Measurements from ENCODE around the gene ARHGEF28. TPM values are rescaled to one million over a fixed set of nuclear protein-coding genes. Genes with fewer than 3 reads are reported as not detected.
A peak's percentile ranks its signal among the peaks of the same experiment; 100 is the strongest.

ARHGEF28 gene
- total and polyA plus RNA-seq, 2 of the 13 experiments (the other 11 are each of a cell fraction or from before 2014, with no cell fraction given), result 17.4 to 34.1 TPM

DNA sequence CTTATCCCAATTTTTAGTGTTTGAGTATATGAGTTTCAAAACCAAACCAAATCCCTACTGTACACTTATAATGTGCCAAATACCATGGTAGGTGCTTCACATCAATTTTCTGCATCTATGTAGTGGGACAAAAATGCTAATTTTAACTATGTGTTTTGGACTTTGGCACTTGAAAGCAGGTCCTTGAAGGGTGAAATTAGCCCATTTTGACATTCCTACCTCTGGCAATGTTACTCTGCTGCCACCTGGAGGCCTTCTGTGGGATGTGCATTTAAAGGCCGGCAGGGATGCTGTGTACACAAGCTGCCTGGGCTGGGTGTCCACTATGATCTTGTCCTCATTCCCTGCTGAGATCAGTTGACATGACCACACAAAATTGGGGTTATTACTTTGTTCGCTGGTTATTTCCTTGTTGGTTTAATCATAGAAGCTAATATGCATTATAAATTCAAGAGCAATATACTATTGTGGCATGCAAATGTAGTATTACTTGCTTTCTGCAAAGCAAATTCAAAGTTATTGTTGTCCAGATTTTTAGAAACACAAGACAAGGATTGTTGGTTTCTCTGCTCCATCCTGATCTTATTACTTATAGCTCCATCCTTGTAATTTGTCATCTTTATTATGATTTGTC lies 166.8 kb downstream of the ARHGEF28 start (continued):
- no peak for TF ChIP-seq ZNF501 (CRISPR knock-in tag; IDR thresholded peaks at IDR 0.05)
- TF ChIP-seq PTBP1 (IDR thresholded peaks at IDR 0.05; ENCODE audit: low read depth, low read length, poor library complexity, severe bottlenecking), result no peak
- TF ChIP-seq GZF1 (CRISPR knock-in tag; IDR thresholded peaks at IDR 0.05), result no peak
- TF ChIP-seq MTF2 (CRISPR knock-in tag; IDR thresholded peaks at IDR 0.05; ENCODE audit: borderline replicate concordance), result no peak
- TF ChIP-seq, protein P1, sequence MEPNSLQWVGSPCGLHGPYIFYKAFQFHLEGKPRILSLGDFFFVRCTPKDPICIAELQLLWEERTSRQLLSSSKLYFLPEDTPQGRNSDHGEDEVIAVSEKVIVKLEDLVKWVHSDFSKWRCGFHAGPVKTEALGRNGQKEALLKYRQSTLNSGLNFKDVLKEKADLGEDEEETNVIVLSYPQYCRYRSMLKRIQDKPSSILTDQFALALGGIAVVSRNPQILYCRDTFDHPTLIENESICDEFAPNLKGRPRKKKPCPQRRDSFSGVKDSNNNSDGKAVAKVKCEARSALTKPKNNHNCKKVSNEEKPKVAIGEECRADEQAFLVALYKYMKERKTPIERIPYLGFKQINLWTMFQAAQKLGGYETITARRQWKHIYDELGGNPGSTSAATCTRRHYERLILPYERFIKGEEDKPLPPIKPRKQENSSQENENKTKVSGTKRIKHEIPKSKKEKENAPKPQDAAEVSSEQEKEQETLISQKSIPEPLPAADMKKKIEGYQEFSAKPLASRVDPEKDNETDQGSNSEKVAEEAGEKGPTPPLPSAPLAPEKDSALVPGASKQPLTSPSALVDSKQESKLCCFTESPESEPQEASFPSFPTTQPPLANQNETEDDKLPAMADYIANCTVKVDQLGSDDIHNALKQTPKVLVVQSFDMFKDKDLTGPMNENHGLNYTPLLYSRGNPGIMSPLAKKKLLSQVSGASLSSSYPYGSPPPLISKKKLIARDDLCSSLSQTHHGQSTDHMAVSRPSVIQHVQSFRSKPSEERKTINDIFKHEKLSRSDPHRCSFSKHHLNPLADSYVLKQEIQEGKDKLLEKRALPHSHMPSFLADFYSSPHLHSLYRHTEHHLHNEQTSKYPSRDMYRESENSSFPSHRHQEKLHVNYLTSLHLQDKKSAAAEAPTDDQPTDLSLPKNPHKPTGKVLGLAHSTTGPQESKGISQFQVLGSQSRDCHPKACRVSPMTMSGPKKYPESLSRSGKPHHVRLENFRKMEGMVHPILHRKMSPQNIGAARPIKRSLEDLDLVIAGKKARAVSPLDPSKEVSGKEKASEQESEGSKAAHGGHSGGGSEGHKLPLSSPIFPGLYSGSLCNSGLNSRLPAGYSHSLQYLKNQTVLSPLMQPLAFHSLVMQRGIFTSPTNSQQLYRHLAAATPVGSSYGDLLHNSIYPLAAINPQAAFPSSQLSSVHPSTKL (CRISPR knock-in tag; IDR thresholded peaks at IDR 0.05), result peak; percentile 76
- no peak for TF ChIP-seq SUZ12 (IDR thresholded peaks at IDR 0.05; ENCODE audit: low read depth, low read length)
- TF ChIP-seq DNMT3B (CRISPR knock-in tag; conservative IDR thresholded peaks at IDR 0.05), result peak; percentile 62; the same call in 1 of the 2 replicates
- TF ChIP-seq ELF4 (CRISPR knock-in tag; IDR thresholded peaks at IDR 0.05; ENCODE audit: borderline replicate concordance), result no peak
- no peak for TF ChIP-seq ZNF878 (CRISPR knock-in tag; IDR thresholded peaks at IDR 0.05)
- TF ChIP-seq, protein P2, sequence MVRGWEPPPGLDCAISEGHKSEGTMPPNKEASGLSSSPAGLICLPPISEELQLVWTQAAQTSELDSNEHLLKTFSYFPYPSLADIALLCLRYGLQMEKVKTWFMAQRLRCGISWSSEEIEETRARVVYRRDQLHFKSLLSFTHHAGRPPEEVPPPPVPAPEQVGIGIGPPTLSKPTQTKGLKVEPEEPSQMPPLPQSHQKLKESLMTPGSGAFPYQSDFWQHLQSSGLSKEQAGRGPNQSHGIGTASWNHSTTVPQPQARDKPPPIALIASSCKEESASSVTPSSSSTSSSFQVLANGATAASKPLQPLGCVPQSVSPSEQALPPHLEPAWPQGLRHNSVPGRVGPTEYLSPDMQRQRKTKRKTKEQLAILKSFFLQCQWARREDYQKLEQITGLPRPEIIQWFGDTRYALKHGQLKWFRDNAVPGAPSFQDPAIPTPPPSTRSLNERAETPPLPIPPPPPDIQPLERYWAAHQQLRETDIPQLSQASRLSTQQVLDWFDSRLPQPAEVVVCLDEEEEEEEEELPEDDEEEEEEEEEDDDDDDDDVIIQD (CRISPR knock-in tag; IDR thresholded peaks at IDR 0.05; ENCODE audit: low read depth), result peak; percentile 39; the same call in 1 of the 2 replicates
- no peak for TF ChIP-seq ZNF660 (CRISPR knock-in tag; IDR thresholded peaks at IDR 0.05; ENCODE audit: borderline replicate concordance, low read depth)
- TF ChIP-seq, protein P3, sequence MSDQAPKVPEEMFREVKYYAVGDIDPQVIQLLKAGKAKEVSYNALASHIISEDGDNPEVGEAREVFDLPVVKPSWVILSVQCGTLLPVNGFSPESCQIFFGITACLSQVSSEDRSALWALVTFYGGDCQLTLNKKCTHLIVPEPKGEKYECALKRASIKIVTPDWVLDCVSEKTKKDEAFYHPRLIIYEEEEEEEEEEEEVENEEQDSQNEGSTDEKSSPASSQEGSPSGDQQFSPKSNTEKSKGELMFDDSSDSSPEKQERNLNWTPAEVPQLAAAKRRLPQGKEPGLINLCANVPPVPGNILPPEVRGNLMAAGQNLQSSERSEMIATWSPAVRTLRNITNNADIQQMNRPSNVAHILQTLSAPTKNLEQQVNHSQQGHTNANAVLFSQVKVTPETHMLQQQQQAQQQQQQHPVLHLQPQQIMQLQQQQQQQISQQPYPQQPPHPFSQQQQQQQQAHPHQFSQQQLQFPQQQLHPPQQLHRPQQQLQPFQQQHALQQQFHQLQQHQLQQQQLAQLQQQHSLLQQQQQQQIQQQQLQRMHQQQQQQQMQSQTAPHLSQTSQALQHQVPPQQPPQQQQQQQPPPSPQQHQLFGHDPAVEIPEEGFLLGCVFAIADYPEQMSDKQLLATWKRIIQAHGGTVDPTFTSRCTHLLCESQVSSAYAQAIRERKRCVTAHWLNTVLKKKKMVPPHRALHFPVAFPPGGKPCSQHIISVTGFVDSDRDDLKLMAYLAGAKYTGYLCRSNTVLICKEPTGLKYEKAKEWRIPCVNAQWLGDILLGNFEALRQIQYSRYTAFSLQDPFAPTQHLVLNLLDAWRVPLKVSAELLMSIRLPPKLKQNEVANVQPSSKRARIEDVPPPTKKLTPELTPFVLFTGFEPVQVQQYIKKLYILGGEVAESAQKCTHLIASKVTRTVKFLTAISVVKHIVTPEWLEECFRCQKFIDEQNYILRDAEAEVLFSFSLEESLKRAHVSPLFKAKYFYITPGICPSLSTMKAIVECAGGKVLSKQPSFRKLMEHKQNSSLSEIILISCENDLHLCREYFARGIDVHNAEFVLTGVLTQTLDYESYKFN (CRISPR knock-in tag; conservative IDR thresholded peaks at IDR 0.05), result 0 out of 2 replicates have a peak, but pooled peaks have one; percentile 30
- TF ChIP-seq, protein P4, sequence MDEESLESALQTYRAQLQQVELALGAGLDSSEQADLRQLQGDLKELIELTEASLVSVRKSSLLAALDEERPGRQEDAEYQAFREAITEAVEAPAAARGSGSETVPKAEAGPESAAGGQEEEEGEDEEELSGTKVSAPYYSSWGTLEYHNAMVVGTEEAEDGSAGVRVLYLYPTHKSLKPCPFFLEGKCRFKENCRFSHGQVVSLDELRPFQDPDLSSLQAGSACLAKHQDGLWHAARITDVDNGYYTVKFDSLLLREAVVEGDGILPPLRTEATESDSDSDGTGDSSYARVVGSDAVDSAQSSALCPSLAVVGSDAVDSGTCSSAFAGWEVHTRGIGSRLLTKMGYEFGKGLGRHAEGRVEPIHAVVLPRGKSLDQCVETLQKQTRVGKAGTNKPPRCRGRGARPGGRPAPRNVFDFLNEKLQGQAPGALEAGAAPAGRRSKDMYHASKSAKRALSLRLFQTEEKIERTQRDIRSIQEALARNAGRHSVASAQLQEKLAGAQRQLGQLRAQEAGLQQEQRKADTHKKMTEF (CRISPR knock-in tag; IDR thresholded peaks at IDR 0.05), result peak; percentile 67
- TF ChIP-seq ZBTB20 (CRISPR knock-in tag; IDR thresholded peaks at IDR 0.05; ENCODE audit: borderline replicate concordance, low read depth), result no peak
- TF ChIP-seq KLF12 (CRISPR knock-in tag; IDR thresholded peaks at IDR 0.05; ENCODE audit: borderline replicate concordance), result no peak
- TF ChIP-seq, protein P5, sequence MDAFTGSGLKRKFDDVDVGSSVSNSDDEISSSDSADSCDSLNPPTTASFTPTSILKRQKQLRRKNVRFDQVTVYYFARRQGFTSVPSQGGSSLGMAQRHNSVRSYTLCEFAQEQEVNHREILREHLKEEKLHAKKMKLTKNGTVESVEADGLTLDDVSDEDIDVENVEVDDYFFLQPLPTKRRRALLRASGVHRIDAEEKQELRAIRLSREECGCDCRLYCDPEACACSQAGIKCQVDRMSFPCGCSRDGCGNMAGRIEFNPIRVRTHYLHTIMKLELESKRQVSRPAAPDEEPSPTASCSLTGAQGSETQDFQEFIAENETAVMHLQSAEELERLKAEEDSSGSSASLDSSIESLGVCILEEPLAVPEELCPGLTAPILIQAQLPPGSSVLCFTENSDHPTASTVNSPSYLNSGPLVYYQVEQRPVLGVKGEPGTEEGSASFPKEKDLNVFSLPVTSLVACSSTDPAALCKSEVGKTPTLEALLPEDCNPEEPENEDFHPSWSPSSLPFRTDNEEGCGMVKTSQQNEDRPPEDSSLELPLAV (CRISPR knock-in tag; conservative IDR thresholded peaks at IDR 0.05; ENCODE audit: low read depth), result no peak
- peak; percentile 35; the same call in 1 of the 2 replicates for TF ChIP-seq CEBPG (CRISPR knock-in tag; IDR thresholded peaks at IDR 0.05)
